ENCODE measurements around the gene ARHGAP40.
A peak's percentile ranks its signal among the peaks of the same experiment; 100 is the strongest.

ARHGAP40 gene

DNA sequence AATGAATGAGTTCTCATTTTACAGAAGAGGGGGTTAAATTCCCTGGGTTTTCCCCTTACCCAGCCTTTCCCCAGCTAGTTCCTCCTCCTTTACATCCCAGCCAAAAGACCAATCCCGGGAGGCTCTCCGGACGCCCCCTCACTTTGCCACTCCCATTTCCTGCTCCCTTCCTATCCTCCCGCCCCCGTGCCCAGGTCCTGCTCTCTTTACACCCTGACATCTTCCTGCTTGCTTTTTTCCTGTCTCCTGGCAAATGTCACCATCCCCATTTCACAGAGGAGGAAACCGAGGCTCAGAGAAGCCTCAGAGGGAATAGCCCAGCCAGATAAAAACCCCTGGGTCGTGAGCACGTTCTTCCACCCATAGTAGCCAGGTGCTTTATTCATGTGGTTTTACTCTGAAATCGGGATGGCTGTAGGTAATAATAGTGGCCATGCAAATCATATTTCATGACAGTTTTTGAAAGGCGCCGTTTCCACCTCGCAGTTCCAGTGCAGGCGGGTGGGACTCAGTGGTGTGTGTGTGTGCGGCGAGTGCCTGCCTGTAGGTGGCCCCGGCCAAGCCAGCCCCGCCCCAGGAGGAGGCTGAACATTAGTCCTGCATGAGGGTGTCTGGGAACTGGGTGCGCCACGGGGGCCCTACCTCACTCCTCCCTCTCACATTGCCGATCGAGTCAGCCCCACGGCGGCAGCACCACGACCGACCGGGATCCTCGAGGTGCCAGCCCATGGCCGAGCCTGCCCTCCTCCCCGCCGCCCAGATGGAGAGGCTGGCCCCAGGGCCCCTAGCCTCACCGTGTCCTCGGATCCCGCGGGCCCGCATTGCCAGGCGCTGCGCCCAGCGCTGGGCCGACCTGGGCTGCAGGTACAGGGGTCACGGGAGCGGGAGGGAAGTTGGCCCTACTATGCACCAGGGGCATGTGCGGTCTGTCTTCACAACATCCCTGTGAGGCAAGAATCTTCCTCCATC is at the start of gene ARHGAP40:
Gene ARHGAP40 (plus strand): TSS at position 594 of the 969 bp plus-strand sequence.
- TF ChIP-seq, protein P1, sequence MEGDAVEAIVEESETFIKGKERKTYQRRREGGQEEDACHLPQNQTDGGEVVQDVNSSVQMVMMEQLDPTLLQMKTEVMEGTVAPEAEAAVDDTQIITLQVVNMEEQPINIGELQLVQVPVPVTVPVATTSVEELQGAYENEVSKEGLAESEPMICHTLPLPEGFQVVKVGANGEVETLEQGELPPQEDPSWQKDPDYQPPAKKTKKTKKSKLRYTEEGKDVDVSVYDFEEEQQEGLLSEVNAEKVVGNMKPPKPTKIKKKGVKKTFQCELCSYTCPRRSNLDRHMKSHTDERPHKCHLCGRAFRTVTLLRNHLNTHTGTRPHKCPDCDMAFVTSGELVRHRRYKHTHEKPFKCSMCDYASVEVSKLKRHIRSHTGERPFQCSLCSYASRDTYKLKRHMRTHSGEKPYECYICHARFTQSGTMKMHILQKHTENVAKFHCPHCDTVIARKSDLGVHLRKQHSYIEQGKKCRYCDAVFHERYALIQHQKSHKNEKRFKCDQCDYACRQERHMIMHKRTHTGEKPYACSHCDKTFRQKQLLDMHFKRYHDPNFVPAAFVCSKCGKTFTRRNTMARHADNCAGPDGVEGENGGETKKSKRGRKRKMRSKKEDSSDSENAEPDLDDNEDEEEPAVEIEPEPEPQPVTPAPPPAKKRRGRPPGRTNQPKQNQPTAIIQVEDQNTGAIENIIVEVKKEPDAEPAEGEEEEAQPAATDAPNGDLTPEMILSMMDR (IDR thresholded peaks at IDR 0.05) = no peak
- H3K36me3 ChIP-seq (ENCODE audit: control insufficient read depth, insufficient read depth, low read length) = no peaks in the 10 kb centered on the region
- no peak within 1 kb of the TSS for H3K4me2 ChIP-seq (ENCODE audit: low read length)
- peaks cover 2% of the 10 kb centered on the region for H3K4me1 ChIP-seq
- no peaks in the 10 kb centered on the region for H3K9me3 ChIP-seq (ENCODE audit: control insufficient read depth, low read length)
- H3K27ac ChIP-seq = no peak within 1 kb of the TSS
- H3K9ac ChIP-seq = no peak within 1 kb of the TSS
- no peaks in the 10 kb centered on the region for H3K27me3 ChIP-seq (ENCODE audit: control insufficient read depth, insufficient read depth, low read length)
- peak within 1 kb of the TSS; percentile 60 for H2AFZ ChIP-seq
- no peaks in the 10 kb centered on the region for H3K79me2 ChIP-seq
- H3K4me3 ChIP-seq (ENCODE audit: low read depth, low read length) = no peak within 1 kb of the TSS

DNA sequence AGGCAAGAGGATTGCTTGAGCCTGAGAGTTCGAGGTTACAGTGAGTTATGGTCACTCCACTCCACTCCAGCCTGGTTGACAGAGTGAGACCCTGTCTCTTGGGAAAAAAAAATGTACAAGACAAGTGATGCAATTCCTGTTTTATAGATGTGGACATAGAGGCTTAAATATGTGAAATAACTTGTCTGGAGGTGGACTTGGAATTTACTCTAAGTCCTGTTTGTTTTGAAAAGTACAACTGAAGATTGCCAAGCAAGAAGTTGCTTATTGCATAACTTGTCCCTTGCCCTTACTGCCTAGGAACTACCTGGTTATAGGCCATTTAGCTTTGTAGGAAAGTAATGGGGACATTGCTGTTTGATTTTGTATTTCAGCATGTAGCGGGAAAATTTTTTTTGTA is 46.6 kb upstream of the ARHGAP40 start:
- no peak overlapping the region for H3K4me2 ChIP-seq (ENCODE audit: low read length)
- no peaks in the 10 kb centered on the region for H3K36me3 ChIP-seq (ENCODE audit: control insufficient read depth, insufficient read depth, low read length)
- no peaks in the 10 kb centered on the region for H3K9me3 ChIP-seq (ENCODE audit: control insufficient read depth, low read length)
- H2AFZ ChIP-seq = no peak overlapping the region
- H3K9ac ChIP-seq = no peak overlapping the region
- H3K27me3 ChIP-seq (ENCODE audit: control insufficient read depth, insufficient read depth, low read length) = no peaks in the 10 kb centered on the region
- no peak overlapping the region for H3K27ac ChIP-seq
- H3K4me3 ChIP-seq (ENCODE audit: low read depth, low read length) = no peak overlapping the region
- no peaks in the 10 kb centered on the region for H3K4me1 ChIP-seq
- TF ChIP-seq, protein P1 (IDR thresholded peaks at IDR 0.05) = no peak
- no peaks in the 10 kb centered on the region for H3K79me2 ChIP-seq

DNA sequence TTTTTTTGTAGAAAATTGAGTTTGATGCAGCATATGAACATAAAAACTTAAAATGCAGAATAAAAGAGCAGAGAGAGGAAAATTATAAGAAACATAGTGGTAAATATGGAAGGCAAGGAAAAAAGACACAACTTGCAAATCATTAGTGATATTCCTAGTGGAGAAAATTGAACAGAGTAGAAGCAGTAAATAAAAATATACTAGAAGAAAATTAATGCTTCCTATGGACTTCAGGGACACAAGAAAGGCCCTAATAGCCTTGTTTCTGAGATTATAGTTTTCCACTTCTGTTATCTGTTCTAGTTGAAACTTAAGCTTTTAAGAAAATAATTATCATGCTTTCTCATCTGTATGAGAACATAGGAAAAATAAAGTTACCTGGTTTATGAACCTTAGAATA is 46.2 kb upstream of the ARHGAP40 start:
- Histone ChIP-seq H3K79me2 (no peaks in the 10 kb centered on the region), H2AFZ (no peak overlapping the region), H3K9me3 (ENCODE audit: control insufficient read depth, low read length) (no peaks in the 10 kb centered on the region), H3K9ac (no peak overlapping the region), H3K36me3 (ENCODE audit: control insufficient read depth, insufficient read depth, low read length) (no peaks in the 10 kb centered on the region), H3K27me3 (ENCODE audit: control insufficient read depth, insufficient read depth, low read length) (no peaks in the 10 kb centered on the region), H3K4me3 (ENCODE audit: low read depth, low read length) (no peak overlapping the region), H3K27ac (no peak overlapping the region), H3K4me1 (no peaks in the 10 kb centered on the region), H3K4me2 (ENCODE audit: low read length) (no peak overlapping the region)
- TF ChIP-seq, protein P1 (IDR thresholded peaks at IDR 0.05) = no peak

DNA sequence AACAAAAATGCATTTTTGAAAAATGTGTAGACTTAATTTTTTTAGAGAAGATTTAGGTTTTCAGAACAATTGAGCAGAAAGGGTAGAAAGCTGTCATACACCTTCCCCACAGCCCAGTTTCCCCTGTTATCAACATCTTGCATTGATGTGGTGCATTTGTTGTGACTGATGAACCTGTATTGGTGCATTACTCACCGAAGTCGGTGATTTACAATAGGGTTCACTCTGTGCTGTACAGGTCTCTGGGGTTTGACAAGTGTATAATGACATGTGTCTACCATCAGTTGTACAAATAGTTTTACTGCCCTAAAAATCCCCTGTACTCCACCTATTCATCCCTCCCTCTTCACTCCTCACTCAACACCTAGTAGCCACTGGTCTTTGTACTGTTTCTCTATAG is 44.4 kb upstream of the ARHGAP40 start:
- Histone ChIP-seq H3K79me2 (no peaks in the 10 kb centered on the region), H3K27ac (no peak overlapping the region), H3K9ac (no peak overlapping the region), H3K4me3 (ENCODE audit: low read depth, low read length) (no peak overlapping the region), H2AFZ (no peak overlapping the region), H3K4me2 (ENCODE audit: low read length) (no peak overlapping the region), H3K36me3 (ENCODE audit: control insufficient read depth, insufficient read depth, low read length) (no peaks in the 10 kb centered on the region), H3K4me1 (no peaks in the 10 kb centered on the region), H3K9me3 (ENCODE audit: control insufficient read depth, low read length) (no peaks in the 10 kb centered on the region), H3K27me3 (ENCODE audit: control insufficient read depth, insufficient read depth, low read length) (no peaks in the 10 kb centered on the region)
- TF ChIP-seq, protein P1 (IDR thresholded peaks at IDR 0.05) = no peak
